Measurements from ENCODE around the gene CETN1.

Gene CETN1

GRCh38 chr18:627231-627630 is 47.1 kb downstream of the CETN1 start:
- no peak for DNase-seq

GRCh38 chr18:629269-630150 is 49.3 kb downstream of the CETN1 start:
- DNase-seq = no peak

- DNase-seq = no peak
These were observed 51.4 kb downstream of the CETN1 start for GRCh38 chr18:631560-631959.

Data from eye (tissue), 1 donor.